VCaP (cell line): ENCODE data around the gene PTPN3.

ENCODE experiments used
- H3K27ac ChIP-seq: fragments of 450-650 bp; 2 replicates; pipeline ENCODE4 v1.5.1; 2017
- TF ChIP-seq, protein P1 (sequence below): fragments of 450-650 bp; conservative IDR thresholded peaks from 2 replicates; pipeline ENCODE4 v1.5.1; 2017; ENCODE audit warnings: mild to moderate bottlenecking, moderate library complexity

Gene PTPN3

DNA sequence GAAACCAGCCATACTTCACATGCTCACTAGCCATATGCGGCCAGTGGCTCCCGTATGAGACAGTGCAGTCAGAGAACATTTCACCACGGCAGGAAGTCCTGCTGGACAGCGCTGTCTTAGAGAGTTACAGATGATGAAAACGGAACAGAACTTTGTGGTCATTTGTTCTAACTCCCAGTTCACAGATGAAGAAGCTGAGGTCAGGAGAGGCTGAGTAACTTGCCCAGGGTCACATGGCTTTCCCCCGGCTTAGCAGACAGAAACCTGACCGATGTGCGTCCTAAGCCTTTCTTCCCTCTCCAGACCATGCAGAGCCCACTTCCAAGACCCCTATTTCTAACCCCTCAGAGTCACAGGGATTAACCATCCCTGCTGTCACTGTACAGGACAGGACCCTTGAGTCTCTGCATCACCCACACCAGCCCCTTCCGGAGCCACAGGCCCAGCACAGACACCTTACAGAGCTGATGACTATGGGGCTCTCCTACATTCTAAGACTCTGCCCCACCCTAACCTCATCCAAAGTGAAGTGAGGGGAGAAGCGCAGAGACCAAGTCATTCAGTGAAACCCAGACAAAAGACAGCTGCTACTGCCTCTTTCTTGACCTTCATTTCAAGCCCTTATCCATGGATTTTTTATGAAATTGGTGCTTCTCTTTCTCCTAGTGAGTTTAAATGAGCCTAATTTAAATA, 86.9 kb downstream of the PTPN3 start:
- H3K27ac ChIP-seq = no peak overlapping the region
- TF ChIP-seq, protein P1, sequence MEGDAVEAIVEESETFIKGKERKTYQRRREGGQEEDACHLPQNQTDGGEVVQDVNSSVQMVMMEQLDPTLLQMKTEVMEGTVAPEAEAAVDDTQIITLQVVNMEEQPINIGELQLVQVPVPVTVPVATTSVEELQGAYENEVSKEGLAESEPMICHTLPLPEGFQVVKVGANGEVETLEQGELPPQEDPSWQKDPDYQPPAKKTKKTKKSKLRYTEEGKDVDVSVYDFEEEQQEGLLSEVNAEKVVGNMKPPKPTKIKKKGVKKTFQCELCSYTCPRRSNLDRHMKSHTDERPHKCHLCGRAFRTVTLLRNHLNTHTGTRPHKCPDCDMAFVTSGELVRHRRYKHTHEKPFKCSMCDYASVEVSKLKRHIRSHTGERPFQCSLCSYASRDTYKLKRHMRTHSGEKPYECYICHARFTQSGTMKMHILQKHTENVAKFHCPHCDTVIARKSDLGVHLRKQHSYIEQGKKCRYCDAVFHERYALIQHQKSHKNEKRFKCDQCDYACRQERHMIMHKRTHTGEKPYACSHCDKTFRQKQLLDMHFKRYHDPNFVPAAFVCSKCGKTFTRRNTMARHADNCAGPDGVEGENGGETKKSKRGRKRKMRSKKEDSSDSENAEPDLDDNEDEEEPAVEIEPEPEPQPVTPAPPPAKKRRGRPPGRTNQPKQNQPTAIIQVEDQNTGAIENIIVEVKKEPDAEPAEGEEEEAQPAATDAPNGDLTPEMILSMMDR = no peak

DNA sequence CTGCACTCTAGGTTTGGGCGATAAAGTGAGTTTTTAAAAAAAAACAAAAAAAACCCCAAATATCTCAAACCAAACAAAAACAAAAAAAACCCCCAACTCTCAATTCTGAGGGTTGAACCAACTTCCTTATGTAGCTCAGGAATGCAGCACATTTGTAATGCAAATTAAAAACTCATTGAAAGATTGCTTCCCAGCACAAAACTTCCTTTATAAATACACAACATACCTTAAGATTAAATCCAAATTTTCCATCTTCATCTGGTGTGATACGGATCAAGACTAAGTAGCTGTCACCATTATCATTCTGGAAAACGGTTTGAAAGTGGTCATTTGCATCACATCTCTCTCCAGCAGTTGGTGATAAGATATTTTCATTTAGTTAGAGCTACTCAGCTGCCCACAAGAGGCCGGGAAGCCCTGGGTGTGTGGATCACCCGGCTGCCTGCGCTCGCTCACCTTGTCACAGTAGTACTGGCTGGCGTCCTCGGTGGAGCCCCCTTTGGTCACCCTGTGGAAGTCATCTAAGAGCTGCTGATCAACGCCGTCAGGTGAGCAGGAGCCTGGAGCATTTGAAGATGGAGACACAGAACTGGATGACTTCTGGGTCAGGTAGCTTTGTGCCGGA, 88.2 kb downstream of the PTPN3 start:
- TF ChIP-seq, protein P1 = peak; percentile 33

DNA sequence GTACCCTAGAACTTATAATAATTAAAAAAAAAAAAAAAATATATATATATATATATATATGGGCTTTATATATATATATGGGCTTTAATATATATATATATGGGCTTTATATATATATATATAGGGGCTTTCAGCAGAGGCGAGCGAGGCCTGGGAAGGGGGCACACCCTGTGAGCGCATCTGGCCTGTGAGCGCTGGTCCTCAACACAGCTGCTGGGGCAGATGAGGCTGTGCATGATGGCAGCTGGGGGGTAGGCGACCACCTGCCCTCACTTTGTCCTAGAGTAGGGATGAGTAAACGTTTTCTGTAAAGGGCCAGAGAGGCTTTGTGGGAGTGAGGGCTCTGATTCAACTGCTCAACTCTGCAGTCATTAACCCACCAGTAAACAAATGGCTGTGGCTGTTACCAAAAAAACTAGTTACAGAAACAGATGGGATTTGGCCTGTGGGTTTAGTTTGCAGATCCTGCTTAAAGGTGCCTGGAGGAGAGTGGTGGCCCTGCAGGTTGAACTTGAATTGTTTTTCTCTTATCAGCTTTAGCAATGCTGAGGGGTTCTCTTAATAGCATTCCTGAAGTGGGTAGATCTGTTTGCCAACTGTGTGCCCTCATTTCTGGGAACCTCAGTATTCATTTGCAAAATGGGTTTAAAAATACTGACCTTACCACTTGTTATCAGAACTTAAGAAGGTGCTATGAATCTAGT, 89.2 kb downstream of the PTPN3 start:
- TF ChIP-seq, protein P1 = no peak
- H3K27ac ChIP-seq = no peak overlapping the region

More for the DNA sequence above, 88.2 kb downstream of the PTPN3 start:
- H3K27ac ChIP-seq = no peak overlapping the region

DNA sequence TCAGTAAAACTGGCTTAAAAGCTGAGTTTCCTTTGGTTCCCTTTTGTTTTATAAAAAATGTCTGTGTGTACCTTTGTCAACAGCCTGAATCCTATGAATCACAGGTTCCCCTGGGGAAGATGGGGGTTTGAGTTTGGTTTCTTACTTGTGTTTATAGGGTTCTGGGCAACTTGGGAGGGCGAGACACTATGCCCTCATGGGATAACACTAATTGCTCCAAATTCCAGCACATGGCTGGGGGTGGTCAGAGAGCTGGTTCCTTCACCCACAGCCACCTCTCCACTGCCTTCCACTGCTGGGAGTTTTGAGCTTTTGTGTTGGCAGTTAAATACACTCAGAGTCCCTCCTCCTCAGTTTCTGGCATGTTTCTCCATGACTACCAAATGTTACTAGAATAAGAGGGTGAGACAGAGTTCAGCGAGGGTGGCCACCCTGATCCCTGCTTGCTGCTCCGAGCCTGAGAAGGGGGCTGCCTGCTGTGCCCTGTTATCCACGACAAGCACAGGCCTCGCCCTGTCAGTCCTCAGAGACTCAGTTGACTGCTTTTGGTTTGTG, 94.3 kb downstream of the PTPN3 start:
- TF ChIP-seq, protein P1 = no peak
- H3K27ac ChIP-seq = 0 out of 2 replicates have a peak overlapping the region, but pooled peaks have one; percentile 0

DNA sequence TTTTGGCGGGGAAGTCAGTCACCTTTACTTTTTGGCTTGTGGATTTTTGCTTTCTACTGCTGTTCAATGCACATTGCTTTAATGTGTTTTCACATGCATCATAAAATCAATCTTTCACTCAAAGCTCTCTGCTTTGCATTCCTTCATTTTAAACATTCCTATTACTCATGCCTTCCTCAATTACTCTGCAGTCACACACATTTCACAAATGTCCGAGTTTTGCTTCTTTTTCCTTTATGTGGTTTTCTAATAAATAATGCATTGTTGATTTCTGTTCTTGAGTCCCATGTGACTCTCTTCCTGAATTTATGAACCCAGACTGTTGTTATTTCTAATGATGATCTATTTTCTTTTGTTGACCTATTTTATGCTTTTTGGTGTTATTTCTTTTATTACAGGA, 95.0 kb downstream of the PTPN3 start:
- TF ChIP-seq, protein P1 = no peak
- H3K27ac ChIP-seq = no peak overlapping the region

DNA sequence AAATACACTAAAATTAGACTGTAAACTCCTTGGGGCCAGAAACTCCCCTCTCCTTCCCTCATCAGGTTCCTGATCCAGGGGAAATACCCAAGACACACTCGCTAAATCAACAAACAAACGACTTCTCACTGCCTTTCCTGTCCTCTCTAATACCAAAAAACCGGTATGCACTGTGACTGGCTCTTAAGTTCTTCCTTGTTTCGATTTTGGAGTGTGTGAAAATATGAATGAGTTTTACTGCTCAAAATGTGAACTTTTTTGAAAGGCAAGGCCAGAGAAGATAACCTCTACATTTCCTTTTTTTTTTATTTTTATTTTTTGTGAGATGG, 96.2 kb downstream of the PTPN3 start:
- TF ChIP-seq, protein P1 = no peak
- H3K27ac ChIP-seq = no peak overlapping the region

DNA sequence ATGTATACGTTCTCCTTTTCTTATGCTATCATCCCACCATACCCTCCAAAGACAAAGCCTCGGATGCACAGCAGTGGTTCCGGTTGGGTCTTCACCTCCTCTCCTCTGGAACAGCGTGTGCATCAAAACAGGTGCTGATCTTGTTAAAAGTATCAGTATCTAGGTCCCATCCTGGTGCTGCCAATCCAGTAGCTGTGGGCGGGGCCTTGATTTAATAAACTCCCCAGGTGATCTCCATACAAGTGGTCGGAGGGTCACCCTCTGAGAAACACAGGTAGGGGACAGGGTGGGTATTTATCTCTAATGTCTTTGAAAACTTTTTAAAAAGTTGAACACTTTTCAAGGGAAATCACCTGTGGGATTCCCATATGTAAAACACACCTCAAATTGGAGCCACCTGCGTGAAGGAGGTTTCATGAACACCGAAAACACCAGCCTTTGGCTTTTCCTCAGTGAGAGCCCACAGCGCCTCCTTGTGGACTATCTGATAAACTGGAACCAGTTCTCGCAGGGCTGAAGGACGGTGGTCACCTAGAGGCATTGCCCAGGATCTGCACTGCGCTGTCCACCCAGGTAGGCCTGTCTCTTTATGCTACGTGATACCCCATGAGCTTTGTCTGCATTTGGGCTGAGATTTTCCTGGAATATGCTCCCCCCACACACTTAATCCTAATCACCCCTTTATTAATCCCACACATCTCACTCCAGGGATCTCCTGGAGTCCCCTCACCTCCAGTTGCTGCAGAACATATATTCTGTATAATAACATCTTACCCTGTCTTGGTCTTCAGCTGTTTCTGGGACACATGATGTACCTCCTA, 96.7 kb downstream of the PTPN3 start:
- TF ChIP-seq, protein P1 = peak; percentile 98
- H3K27ac ChIP-seq = no peak overlapping the region
